Measurements from ENCODE around the gene DENND1A. TPM values are rescaled to one million over a fixed set of nuclear protein-coding genes. Genes with fewer than 3 reads are reported as not detected.

DENND1A gene
- total and polyA plus RNA-seq, 2 of the 13 experiments (the other 11 are each of a cell fraction or from before 2014, with no cell fraction given) = 14.8 to 30.1 TPM

- TF ChIP-seq TAF15 (IDR thresholded peaks at IDR 0.05; ENCODE audit: low read depth, low read length, poor library complexity, severe bottlenecking) = no peak
- TF ChIP-seq ZNF609 (CRISPR knock-in tag; IDR thresholded peaks at IDR 0.05; ENCODE audit: borderline replicate concordance) = no peak
- no peak for TF ChIP-seq KLF6 (CRISPR knock-in tag; IDR thresholded peaks at IDR 0.05)
- TF ChIP-seq SATB2 (CRISPR knock-in tag; IDR thresholded peaks at IDR 0.05) = 0 out of 2 replicates have a peak, but pooled peaks have one; percentile 32
- no peak for TF ChIP-seq TRIM22 (IDR thresholded peaks at IDR 0.05)
- TF ChIP-seq ZNF407 (CRISPR knock-in tag; IDR thresholded peaks at IDR 0.05; ENCODE audit: not compliant biosample characterization) = no peak
- TF ChIP-seq CHD4 (IDR thresholded peaks at IDR 0.05; ENCODE audit: borderline replicate concordance, low read length) = 0 out of 2 replicates have a peak, but pooled peaks have one; percentile 21
- TF ChIP-seq ZBTB21 (CRISPR knock-in tag; IDR thresholded peaks at IDR 0.05) = no peak
- no peak for TF ChIP-seq ZNF580 (CRISPR knock-in tag; IDR thresholded peaks at IDR 0.05; ENCODE audit: borderline replicate concordance, low read depth)
- TF ChIP-seq RBAK (CRISPR knock-in tag; IDR thresholded peaks at IDR 0.05) = no peak
- TF ChIP-seq MED8 (CRISPR knock-in tag; IDR thresholded peaks at IDR 0.05; ENCODE audit: insufficient replicate concordance) = no peak
- TF ChIP-seq NR2F6 (IDR thresholded peaks at IDR 0.05) = no peak
- TF ChIP-seq NR2F6 (CRISPR knock-in tag; IDR thresholded peaks at IDR 0.05) = no peak
- no peak for TF ChIP-seq ZNF431 (CRISPR knock-in tag; IDR thresholded peaks at IDR 0.05; ENCODE audit: borderline replicate concordance, low read depth)
- TF ChIP-seq KAT7 (CRISPR knock-in tag; IDR thresholded peaks at IDR 0.05; ENCODE audit: borderline replicate concordance) = no peak
- TF ChIP-seq ZBTB3 (CRISPR knock-in tag; IDR thresholded peaks at IDR 0.05; ENCODE audit: borderline replicate concordance, low read depth) = 0 out of 2 replicates have a peak, but pooled peaks have one; percentile 13
Observed at GRCh38 chr9:123922431-123922830, 7.5 kb downstream of the DENND1A start (continued).
